Measurements from ENCODE around the gene FBXL20.
A peak's percentile ranks its signal among the peaks of the same experiment; 100 is the strongest.

FBXL20 gene

DNA sequence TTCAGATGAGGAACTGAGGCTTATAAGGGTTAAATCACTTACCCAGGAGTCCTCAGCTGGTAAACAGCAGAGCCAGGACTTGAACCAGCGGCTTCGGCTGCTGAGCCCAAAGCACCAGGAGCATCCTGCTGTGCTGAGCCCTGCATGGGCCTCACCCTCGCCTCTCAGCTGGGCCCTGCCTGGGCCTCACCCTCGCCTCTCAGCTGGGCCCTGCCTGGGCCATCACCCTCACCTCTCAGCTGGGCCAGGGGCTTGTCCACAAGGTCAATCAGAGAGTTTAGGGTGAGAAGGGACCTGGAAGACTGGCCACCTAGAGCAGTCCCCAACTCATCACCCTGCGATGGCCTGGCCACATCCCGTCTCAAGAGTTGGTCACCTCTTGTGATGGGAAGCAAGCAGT is 179.9 kb downstream of the FBXL20 start:
- no peaks in the 10 kb centered on the region for H3K36me3 ChIP-seq (ENCODE audit: insufficient read depth, low read length)
- peaks cover 51% of the 10 kb centered on the region for H3K27me3 ChIP-seq (ENCODE audit: control insufficient read depth, insufficient read depth, low read length)
- peaks cover 28% of the 10 kb centered on the region for H3K4me1 ChIP-seq (ENCODE audit: control insufficient read depth, insufficient read depth, low read length)
- no peak overlapping the region for H3K4me3 ChIP-seq (ENCODE audit: low read length)
- no peak overlapping the region for H3K4me2 ChIP-seq (ENCODE audit: low read length)
- H3K9ac ChIP-seq (ENCODE audit: low read depth, low read length), result no peak overlapping the region
- H3K9me3 ChIP-seq (replicated peaks; ENCODE audit: low read length), result no peaks in the 10 kb centered on the region

DNA sequence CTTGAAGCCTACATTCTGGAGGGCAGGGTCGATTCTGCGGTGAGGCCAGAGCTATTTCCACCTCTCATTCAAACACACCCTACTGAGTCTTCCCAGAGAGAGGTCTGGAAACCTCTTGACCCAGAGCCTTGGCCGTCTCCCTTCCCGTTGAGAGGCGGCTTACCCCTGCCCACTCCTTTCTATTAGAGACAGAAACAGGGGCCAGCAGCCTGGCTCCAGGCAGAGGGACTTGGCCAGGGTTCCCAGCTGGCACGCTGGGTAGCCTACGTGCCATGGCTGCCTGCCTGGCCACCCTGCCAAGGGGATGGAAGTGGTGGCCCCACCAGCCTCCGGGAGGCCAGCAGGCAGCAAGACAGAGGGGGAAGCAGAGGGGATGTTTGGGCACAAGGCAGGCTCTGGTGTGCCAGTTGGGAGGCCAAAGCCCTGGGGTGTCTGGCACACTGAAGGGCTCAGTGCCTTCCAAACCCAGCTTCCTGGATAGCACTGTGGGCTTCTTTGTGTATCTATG is 181.7 kb downstream of the FBXL20 start:
- Histone ChIP-seq H3K9me3 (replicated peaks; ENCODE audit: low read length) (no peaks in the 10 kb centered on the region), H3K9ac (ENCODE audit: low read depth, low read length) (no peak overlapping the region), H3K4me1 (ENCODE audit: control insufficient read depth, insufficient read depth, low read length) (peaks cover 13% of the 10 kb centered on the region), H3K4me2 (ENCODE audit: low read length) (no peak overlapping the region), H3K27me3 (ENCODE audit: control insufficient read depth, insufficient read depth, low read length) (peaks cover 38% of the 10 kb centered on the region), H3K4me3 (ENCODE audit: low read length) (no peak overlapping the region), H3K36me3 (ENCODE audit: insufficient read depth, low read length) (no peaks in the 10 kb centered on the region)

DNA sequence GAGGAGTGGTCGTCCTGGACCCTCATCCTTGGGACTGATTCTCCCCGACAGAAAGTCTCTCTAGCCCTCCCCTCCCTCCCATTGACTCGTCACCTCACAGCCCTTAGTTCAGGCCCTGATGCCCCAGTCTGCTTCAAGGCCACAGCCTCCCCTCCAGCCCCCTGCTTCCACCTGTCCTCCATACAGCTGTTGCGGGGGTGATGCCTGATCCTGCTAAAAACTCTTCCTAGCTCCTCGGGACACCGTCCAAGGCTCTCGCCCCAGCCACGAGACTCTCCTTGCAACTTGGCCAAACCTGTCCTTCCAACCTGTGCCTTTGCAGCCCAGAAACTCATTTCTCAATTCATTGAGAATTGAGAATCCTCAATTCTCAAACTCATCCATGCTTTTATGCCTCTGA is 182.5 kb downstream of the FBXL20 start:
- H3K9me3 ChIP-seq (replicated peaks; ENCODE audit: low read length), result no peaks in the 10 kb centered on the region
- H3K9ac ChIP-seq (ENCODE audit: low read depth, low read length), result no peak overlapping the region
- no peaks in the 10 kb centered on the region for H3K36me3 ChIP-seq (ENCODE audit: insufficient read depth, low read length)
- no peak overlapping the region for H3K4me2 ChIP-seq (ENCODE audit: low read length)
- peaks cover 12% of the 10 kb centered on the region for H3K4me1 ChIP-seq (ENCODE audit: control insufficient read depth, insufficient read depth, low read length)
- H3K27me3 ChIP-seq (ENCODE audit: control insufficient read depth, insufficient read depth, low read length), result peaks cover 32% of the 10 kb centered on the region
- H3K4me3 ChIP-seq (ENCODE audit: low read length), result no peak overlapping the region

DNA sequence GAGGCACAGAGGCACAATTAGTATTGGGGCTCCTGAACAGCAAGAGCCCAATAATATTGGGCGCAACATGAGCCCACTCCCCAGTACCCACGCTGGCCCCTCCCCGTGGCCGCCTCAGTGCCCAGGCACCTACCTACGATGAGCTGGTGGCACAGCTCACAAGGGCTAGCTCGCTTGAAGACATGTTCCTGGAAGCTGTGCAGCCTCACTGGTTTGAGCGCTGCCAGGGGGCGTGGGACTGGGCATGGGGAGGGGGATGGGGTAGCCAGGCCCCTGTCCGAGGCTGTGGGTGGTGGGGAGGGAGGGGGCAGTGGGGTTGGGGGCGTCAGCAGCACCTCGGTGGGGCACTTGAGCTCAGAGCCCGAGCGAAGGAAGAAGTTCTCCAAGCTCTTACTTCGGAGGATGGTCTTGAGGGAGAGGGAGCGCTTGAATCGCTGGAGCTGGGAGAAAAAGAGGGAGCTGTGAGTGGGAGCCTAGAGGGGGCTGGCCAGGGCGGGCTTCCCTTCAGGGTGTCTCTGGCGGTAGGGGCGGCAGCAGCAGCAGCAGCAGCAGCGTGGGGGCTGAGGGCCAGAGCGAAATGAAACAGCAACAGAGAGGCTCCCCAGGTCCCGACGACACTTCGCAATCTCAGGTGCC is 183.6 kb downstream of the FBXL20 start:
- Histone ChIP-seq H3K9ac (ENCODE audit: low read depth, low read length) (no peak overlapping the region), H3K4me3 (ENCODE audit: low read length) (no peak overlapping the region), H3K9me3 (replicated peaks; ENCODE audit: low read length) (no peaks in the 10 kb centered on the region), H3K4me2 (ENCODE audit: low read length) (no peak overlapping the region), H3K36me3 (ENCODE audit: insufficient read depth, low read length) (no peaks in the 10 kb centered on the region), H3K27me3 (ENCODE audit: control insufficient read depth, insufficient read depth, low read length) (peaks cover 30% of the 10 kb centered on the region), H3K4me1 (ENCODE audit: control insufficient read depth, insufficient read depth, low read length) (peaks cover 11% of the 10 kb centered on the region)

DNA sequence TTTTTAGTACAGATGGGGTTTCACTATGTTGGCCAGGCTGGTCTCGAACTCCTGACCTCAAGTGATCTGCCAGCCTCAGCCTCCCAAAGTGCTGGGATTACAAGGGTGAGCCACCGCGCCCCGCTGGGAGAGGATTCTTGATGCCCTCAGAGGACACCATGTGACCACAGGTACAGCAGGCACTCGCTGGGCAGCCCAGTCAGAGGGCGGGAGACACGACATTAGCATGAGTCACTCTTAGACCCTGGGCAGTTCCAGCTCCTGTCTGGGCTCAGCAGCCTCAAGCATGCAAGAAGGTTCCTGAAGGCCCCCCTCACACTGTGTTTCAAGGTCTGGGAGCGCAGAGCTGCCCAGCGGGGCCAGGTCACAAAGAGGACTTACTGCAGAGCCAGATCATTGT is 187.6 kb downstream of the FBXL20 start:
- Histone ChIP-seq H3K9ac (ENCODE audit: low read depth, low read length) (no peak overlapping the region), H3K9me3 (replicated peaks; ENCODE audit: low read length) (no peaks in the 10 kb centered on the region), H3K36me3 (ENCODE audit: insufficient read depth, low read length) (no peaks in the 10 kb centered on the region), H3K4me2 (ENCODE audit: low read length) (no peak overlapping the region), H3K27me3 (ENCODE audit: control insufficient read depth, insufficient read depth, low read length) (peaks cover 17% of the 10 kb centered on the region), H3K4me1 (ENCODE audit: control insufficient read depth, insufficient read depth, low read length) (peaks cover 25% of the 10 kb centered on the region), H3K4me3 (ENCODE audit: low read length) (no peak overlapping the region)

DNA sequence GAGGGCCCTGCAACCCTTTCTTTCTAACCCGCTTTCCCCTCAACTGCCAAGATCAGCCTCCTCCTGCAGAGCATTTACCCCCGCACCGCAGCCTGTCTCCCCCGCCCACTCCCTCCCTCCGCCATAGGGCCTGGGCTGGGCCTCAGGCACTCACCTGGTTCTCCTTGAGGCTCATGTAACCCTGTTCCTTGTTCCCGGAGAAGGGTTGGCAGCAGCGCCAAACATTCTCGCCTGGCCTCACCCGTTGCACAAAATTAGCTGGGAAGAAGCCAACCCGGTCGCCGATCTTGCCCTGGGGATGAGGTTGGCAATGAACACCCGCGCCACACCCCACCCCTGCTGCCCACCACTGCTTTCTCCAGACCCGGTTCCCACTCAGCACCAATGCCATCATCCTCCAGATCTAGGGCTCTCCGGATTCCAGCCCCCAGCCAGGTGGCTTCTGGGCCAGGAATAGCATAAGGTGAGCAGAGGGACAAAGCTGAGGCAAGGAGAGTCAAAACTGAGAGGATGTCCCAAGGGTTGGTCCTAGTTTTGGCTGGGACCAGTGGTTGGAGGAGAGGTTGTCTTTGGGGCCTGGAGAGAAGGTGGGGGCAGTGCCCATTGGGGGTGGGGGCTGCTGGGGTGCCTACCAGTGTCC is 188.5 kb downstream of the FBXL20 start:
- no peaks in the 10 kb centered on the region for H3K36me3 ChIP-seq (ENCODE audit: insufficient read depth, low read length)
- H3K9ac ChIP-seq (ENCODE audit: low read depth, low read length), result no peak overlapping the region
- H3K27me3 ChIP-seq (ENCODE audit: control insufficient read depth, insufficient read depth, low read length), result peaks cover 15% of the 10 kb centered on the region
- H3K9me3 ChIP-seq (replicated peaks; ENCODE audit: low read length), result no peaks in the 10 kb centered on the region
- no peak overlapping the region for H3K4me2 ChIP-seq (ENCODE audit: low read length)
- peaks cover 34% of the 10 kb centered on the region for H3K4me1 ChIP-seq (ENCODE audit: control insufficient read depth, insufficient read depth, low read length)
- H3K4me3 ChIP-seq (ENCODE audit: low read length), result no peak overlapping the region

DNA sequence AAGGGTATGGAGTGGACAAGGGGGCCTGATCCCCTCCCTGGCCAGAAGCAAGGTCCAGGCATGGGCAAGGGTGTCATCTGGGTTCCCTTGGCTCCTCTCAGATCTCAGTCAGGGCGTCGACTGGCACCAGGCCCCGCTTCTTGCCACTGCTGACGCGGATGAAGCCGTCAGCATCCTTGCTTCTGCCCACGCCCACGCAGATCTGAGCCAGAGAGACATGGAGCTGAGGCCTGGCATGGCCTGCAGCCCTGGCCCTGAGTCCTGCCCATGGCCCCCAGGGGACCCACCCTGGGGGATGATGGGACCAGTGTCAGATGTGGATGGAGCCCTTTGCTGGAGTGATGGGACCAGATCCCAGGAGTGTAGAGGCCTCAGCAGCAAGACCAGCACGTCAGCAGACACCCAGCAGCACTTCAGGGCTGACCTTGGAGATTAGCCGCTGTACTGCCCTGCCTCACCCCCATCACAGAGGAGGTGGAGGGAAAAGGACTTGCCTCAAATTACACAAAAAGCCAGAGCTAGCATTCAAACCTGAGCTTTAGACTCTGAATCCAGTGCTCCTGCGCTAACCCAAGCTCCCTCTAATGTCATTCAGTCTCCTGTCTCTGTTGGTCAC is 189.1 kb downstream of the FBXL20 start:
- Histone ChIP-seq H3K9me3 (replicated peaks; ENCODE audit: low read length) (no peaks in the 10 kb centered on the region), H3K27me3 (ENCODE audit: control insufficient read depth, insufficient read depth, low read length) (peaks cover 11% of the 10 kb centered on the region), H3K4me3 (ENCODE audit: low read length) (no peak overlapping the region)

DNA sequence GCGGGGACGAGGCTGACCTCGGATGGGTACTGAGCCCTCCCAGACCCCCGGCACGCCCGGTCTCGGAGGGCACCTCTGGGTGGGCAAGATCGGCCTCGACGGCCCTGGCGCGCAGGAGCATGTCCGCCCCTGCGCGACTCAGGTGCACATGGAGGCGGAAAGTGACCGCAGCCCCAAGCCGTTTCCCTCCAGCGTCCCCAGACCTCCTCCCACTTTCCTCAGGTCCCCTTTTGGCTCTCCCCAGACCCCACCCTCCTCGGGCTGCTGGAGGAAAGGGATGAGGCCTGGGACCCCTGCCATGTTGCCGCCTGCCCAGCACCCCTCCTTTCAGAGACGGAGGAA is 191.4 kb downstream of the FBXL20 start:
- Histone ChIP-seq H3K4me2 (ENCODE audit: low read length) (peak overlapping the region; percentile 84), H3K4me1 (ENCODE audit: control insufficient read depth, insufficient read depth, low read length) (peaks cover 40% of the 10 kb centered on the region), H3K36me3 (ENCODE audit: insufficient read depth, low read length) (peaks cover 2% of the 10 kb centered on the region), H3K27me3 (ENCODE audit: control insufficient read depth, insufficient read depth, low read length) (no peaks in the 10 kb centered on the region), H3K4me3 (ENCODE audit: low read length) (peak overlapping the region; percentile 52), H3K9ac (ENCODE audit: low read depth, low read length) (peak overlapping the region; percentile 76), H3K9me3 (replicated peaks; ENCODE audit: low read length) (no peaks in the 10 kb centered on the region)

More for the DNA sequence above, 189.1 kb downstream of the FBXL20 start:
- no peak overlapping the region for H3K4me2 ChIP-seq (ENCODE audit: low read length)
- H3K4me1 ChIP-seq (ENCODE audit: control insufficient read depth, insufficient read depth, low read length), result peaks cover 36% of the 10 kb centered on the region
- H3K36me3 ChIP-seq (ENCODE audit: insufficient read depth, low read length), result no peaks in the 10 kb centered on the region
- H3K9ac ChIP-seq (ENCODE audit: low read depth, low read length), result no peak overlapping the region

DNA sequence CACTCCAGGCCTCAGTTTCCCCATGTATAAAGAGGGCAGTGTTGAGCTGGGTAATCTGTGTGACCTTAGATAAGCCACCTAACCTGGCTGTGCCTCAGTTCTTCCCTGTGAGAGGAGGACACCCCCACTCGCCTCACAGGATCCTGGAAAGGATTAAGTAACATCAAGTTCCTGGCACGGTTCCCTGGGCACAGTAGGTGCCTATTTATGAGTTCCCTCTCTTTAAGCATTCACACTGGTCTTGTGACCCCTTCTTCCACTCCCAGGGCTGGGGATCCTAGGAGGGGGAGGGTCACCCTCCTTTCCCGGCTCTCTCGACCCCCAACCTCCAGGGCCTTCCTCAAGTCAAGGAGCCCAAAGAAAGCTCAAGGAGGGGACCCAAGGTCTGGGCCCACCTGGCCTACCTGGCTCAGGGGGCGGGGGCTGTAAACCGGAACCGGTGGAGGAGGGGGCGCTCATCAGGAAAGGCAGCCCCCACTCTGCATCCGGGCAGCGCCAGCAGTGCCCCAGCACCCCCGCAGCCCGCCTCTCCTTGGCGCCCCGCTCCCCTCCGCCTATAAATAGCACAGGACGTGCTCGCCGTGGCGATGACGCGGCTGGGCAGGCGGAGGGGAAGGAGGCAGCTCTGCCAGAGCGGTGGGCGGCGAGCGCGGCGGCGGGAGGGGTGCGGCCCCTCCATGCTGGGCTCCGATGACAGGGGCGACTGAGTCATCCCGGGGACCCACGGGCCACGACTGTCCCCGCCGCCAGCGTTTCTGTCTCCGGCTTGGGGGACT is 191.9 kb downstream of the FBXL20 start:
- H3K4me2 ChIP-seq (ENCODE audit: low read length), result peak overlapping the region; percentile 84
- peak overlapping the region; percentile 76 for H3K9ac ChIP-seq (ENCODE audit: low read depth, low read length)
- no peaks in the 10 kb centered on the region for H3K9me3 ChIP-seq (replicated peaks; ENCODE audit: low read length)
- peaks cover 8% of the 10 kb centered on the region for H3K36me3 ChIP-seq (ENCODE audit: insufficient read depth, low read length)
- peak overlapping the region; percentile 63 for H3K4me3 ChIP-seq (ENCODE audit: low read length)
- H3K4me1 ChIP-seq (ENCODE audit: control insufficient read depth, insufficient read depth, low read length), result peaks cover 40% of the 10 kb centered on the region
- H3K27me3 ChIP-seq (ENCODE audit: control insufficient read depth, insufficient read depth, low read length), result no peaks in the 10 kb centered on the region

DNA sequence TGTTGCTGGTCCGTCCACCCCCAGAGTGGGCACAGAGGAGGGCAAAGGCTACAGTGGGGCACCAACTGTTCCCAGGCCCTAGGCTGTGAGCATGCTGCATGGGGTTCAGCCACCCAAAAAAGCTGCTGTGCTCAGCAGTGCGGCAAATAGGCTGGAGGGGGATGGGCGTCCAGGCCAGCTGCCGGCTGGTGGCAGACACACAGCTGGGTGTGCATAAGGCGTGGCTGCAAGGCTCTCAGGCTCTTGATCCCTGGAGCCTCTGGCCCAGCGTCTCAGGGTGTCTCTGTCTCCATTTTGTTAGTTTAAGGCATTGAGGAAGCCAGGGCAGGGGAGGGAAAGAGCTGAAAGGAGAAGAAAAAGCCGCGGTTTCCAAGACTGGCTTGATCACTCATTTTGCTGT is 192.5 kb downstream of the FBXL20 start:
- Histone ChIP-seq H3K4me3 (ENCODE audit: low read length) (peak overlapping the region; percentile 63), H3K4me1 (ENCODE audit: control insufficient read depth, insufficient read depth, low read length) (peaks cover 40% of the 10 kb centered on the region), H3K4me2 (ENCODE audit: low read length) (peak overlapping the region; percentile 84), H3K36me3 (ENCODE audit: insufficient read depth, low read length) (peaks cover 14% of the 10 kb centered on the region), H3K9me3 (replicated peaks; ENCODE audit: low read length) (no peaks in the 10 kb centered on the region), H3K27me3 (ENCODE audit: control insufficient read depth, insufficient read depth, low read length) (no peaks in the 10 kb centered on the region), H3K9ac (ENCODE audit: low read depth, low read length) (peak overlapping the region; percentile 4)

DNA sequence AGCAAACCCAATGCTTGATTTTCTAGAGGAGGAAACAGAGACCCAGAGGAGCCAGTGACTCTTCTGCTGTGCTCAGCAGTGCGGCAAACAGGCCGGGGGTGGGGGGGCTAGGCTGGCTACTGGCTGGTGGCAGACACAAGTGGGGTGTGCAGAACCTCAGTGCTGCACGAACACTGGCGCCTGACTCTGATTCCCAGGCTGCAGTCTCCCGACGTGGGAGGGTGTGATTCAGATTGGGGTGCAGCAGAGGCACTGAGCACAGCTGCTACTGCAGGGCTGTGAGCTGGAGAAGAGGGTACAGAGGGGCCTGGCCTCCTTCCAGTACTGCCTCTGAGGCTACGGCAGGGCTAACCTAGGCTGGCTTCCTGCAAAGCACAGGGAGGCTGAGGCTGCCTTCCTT is 193.3 kb downstream of the FBXL20 start:
- H3K4me2 ChIP-seq (ENCODE audit: low read length), result peak overlapping the region; percentile 24
- H3K9me3 ChIP-seq (replicated peaks; ENCODE audit: low read length), result no peaks in the 10 kb centered on the region
- H3K36me3 ChIP-seq (ENCODE audit: insufficient read depth, low read length), result peaks cover 21% of the 10 kb centered on the region
- H3K9ac ChIP-seq (ENCODE audit: low read depth, low read length), result no peak overlapping the region
- H3K27me3 ChIP-seq (ENCODE audit: control insufficient read depth, insufficient read depth, low read length), result no peaks in the 10 kb centered on the region
- no peak overlapping the region for H3K4me3 ChIP-seq (ENCODE audit: low read length)
- peaks cover 40% of the 10 kb centered on the region for H3K4me1 ChIP-seq (ENCODE audit: control insufficient read depth, insufficient read depth, low read length)

All from skeletal muscle satellite cell (primary cell).